A673 (cell line): Measurements from ENCODE around the gene NMNAT3. TPM values are rescaled to one million over a fixed set of nuclear protein-coding genes. Genes with fewer than 3 reads are reported as not detected.

Experiments used
- Bru-seq: library from RNA; stranded (reverse); fragments of 400-500 nt; gene quantifications from one replicate; lab custom pipeline; 2021; lab: Mats Ljungman, UMichigan
- BruChase-seq, 2 experiments: library from RNA; stranded (reverse); fragments of 400-500 nt; gene quantifications; one replicate each; lab custom pipeline; 2021; lab: Mats Ljungman, UMichigan
- BruUV-seq: library from RNA; stranded (reverse); fragments of 400-500 nt; replicated peaks from 2 replicates; lab custom pipeline; 2021; lab: Mats Ljungman, UMichigan
- CTCF ChIA-PET: fragments of 300-600 bp; sonication (Branson Sonifier 250); formaldehyde crosslinking; loops from one replicate; lab custom pipeline; 2022; ENCODE audit warnings: antibody characterized with exemption; lab: Charles Lee
- POLR2A ChIA-PET: fragments of 300-600 bp; sonication (Branson Sonifier 250); formaldehyde crosslinking; loops from one replicate; lab custom pipeline; 2022; ENCODE audit warnings: antibody characterized with exemption; ENCODE audit not compliant: low non-redundant PET; lab: Charles Lee
- DNase-seq: peaks from one replicate; pipeline ENCODE4 v3.0.0-alpha.2; 2015; ENCODE audit warnings: low spot score
- H3K27ac ChIP-seq: fragments of 200-600 bp; sonication (generic); 2 replicates; pipeline ENCODE4 v1.5.1; 2016; ENCODE audit warnings: mixed run types, low read depth, mild to moderate bottlenecking, mixed read lengths, antibody characterized with exemption, low read length; ENCODE audit not compliant: poor library complexity, severe bottlenecking
- H3K27me3 ChIP-seq: fragments of 200-600 bp; sonication (generic); replicated peaks from 2 replicates; pipeline ENCODE4 v1.6.1; 2017; ENCODE audit warnings: mixed run types, low read depth, mild to moderate bottlenecking, mixed read lengths, antibody characterized with exemption, low read length; ENCODE audit not compliant: insufficient read depth, poor library complexity
- H3K36me3 ChIP-seq: fragments of 200-600 bp; sonication (generic); 2 replicates; pipeline ENCODE4 v1.6.1; 2016; ENCODE audit warnings: mixed run types, mild to moderate bottlenecking, mixed read lengths, antibody characterized with exemption, low read length; ENCODE audit not compliant: insufficient read depth, poor library complexity, severe bottlenecking
- H3K4me1 ChIP-seq: fragments of 200-600 bp; sonication (generic); 2 replicates; pipeline ENCODE4 v1.6.1; 2017; ENCODE audit warnings: mixed run types, mild to moderate bottlenecking, mixed read lengths, antibody characterized with exemption, low read length; ENCODE audit not compliant: insufficient read depth, poor library complexity, severe bottlenecking
- H3K4me3 ChIP-seq: fragments of 200-600 bp; sonication (generic); 2 replicates; pipeline ENCODE4 v1.5.1; 2016; ENCODE audit warnings: low read depth, mixed run types, mild to moderate bottlenecking, mixed read lengths, low read length; ENCODE audit not compliant: poor library complexity, severe bottlenecking
- H3K9me3 ChIP-seq: fragments of 200-600 bp; sonication (generic); 2 replicates; pipeline ENCODE4 v1.6.1; 2016; ENCODE audit warnings: mixed run types, low read depth, mild to moderate bottlenecking, mixed read lengths, antibody characterized with exemption, low read length; ENCODE audit not compliant: poor library complexity, severe bottlenecking
- EZH2 ChIP-seq: fragments of 200-600 bp; sonication (generic); IDR thresholded peaks from 2 replicates; pipeline ENCODE4 v1.6.1; 2017; ENCODE audit warnings: borderline replicate concordance, low read depth, mild to moderate bottlenecking, mixed read lengths, antibody characterized with exemption, low read length; ENCODE audit not compliant: poor library complexity, severe bottlenecking
- intact Hi-C: fragments of 100-400 bp; cut with micrococcal nuclease; formaldehyde crosslinking; loops from one replicate; pipeline ENCODE4 v1.10.0; 2022; ENCODE audit not compliant: unreplicated experiment
- long read RNA-seq: library from polyadenylated mRNA; stranded (forward); transcript quantifications from one replicate; pipeline ENCODE4 v2.0.0, GENCODE V29; 2022
- total RNA-seq: library from RNA; stranded (reverse); gene quantifications from 2 replicates; pipeline ENCODE4 v1.2.3, GENCODE V29; 2021
- TF ChIP-seq, protein P1 (sequence below): fragments of 300-800, 200-600 bp; sonication (generic); conservative IDR thresholded peaks from 2 replicates; pipeline ENCODE4 v1.5.1; 2017; ENCODE audit warnings: low read depth, mild to moderate bottlenecking, antibody characterized with exemption, low read length, moderate library complexity, mixed read lengths

Gene NMNAT3
- 1.9 and 2.8 TPM in 2 replicates for total RNA-seq
- Bru-seq, nascent RNA, result percentile 40 among the genes with signal in this experiment
- BruChase-seq, experiment 1, labeled RNA remaining after a 2-hour chase, result percentile 35 among the genes with signal in this experiment
- percentile 29 among the genes with signal in this experiment for BruChase-seq, experiment 2, labeled RNA remaining after a 6-hour chase
- long read RNA-seq, partial matches to known transcripts, result 1 of 8 reads
- long read RNA-seq, other reads (novel, unspliced or antisense), result 4 of 8 reads

DNA sequence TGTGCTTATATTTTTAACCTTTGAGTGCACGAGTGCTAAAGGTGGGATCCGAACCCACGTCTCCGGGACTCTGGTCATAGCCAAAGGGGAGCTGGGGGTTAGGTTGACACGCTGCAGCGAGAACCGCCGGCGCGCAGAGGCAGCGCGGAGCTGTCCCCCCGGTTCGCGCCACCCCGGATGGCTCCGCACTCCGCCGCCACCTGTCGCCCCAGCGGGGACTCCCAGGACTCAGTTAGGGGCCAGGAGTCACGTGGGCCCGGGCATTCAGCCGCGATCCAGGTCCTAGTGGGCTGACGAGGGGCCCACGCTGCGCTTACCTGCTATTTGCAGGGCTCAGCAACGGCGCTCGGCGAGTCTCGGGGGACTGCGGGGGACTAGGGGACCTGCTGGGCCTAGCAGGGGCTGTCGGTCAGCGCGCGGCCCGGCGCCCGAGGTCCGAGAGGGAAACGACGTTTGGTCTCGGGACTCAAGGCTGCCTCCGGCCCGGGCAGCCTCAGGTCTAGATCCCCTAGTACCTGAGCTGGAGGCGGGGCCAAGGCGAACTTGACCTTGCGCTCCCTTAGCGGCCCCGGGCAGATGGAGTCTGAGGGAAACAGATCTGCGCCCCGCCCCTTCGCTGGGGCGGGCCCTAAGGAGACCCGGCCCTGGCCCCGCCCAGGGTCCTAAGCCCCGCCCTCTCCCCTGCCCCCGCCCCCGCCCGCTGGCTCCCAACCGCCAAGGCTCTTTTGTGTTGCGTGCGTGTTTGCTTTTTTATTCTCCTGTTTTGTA, at the start of gene NMNAT3:
TSS of gene NMNAT3 (minus strand) at position 585 of the 768 bp plus-strand sequence. CDS start 50,248 bp downstream, outside the sequence.
- Histone ChIP-seq H3K4me1 (no peaks in the 10 kb centered on the region), H3K36me3 (no peaks in the 10 kb centered on the region), H3K27ac (no peak within 1 kb of the TSS), H3K9me3 (no peaks in the 10 kb centered on the region), H3K4me3 (peak within 1 kb of the TSS; percentile 64), H3K27me3 (no peaks in the 10 kb centered on the region)
- BruUV-seq, result no TSS peak
- CTCF ChIA-PET, result no interaction called here
- intact Hi-C loops, result no loop called here
- peak; percentile 72 for DNase-seq
- POLR2A ChIA-PET, result no interaction called here
- no peak for TF ChIP-seq EZH2
- TF ChIP-seq, protein P1, sequence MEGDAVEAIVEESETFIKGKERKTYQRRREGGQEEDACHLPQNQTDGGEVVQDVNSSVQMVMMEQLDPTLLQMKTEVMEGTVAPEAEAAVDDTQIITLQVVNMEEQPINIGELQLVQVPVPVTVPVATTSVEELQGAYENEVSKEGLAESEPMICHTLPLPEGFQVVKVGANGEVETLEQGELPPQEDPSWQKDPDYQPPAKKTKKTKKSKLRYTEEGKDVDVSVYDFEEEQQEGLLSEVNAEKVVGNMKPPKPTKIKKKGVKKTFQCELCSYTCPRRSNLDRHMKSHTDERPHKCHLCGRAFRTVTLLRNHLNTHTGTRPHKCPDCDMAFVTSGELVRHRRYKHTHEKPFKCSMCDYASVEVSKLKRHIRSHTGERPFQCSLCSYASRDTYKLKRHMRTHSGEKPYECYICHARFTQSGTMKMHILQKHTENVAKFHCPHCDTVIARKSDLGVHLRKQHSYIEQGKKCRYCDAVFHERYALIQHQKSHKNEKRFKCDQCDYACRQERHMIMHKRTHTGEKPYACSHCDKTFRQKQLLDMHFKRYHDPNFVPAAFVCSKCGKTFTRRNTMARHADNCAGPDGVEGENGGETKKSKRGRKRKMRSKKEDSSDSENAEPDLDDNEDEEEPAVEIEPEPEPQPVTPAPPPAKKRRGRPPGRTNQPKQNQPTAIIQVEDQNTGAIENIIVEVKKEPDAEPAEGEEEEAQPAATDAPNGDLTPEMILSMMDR, result no peak

DNA sequence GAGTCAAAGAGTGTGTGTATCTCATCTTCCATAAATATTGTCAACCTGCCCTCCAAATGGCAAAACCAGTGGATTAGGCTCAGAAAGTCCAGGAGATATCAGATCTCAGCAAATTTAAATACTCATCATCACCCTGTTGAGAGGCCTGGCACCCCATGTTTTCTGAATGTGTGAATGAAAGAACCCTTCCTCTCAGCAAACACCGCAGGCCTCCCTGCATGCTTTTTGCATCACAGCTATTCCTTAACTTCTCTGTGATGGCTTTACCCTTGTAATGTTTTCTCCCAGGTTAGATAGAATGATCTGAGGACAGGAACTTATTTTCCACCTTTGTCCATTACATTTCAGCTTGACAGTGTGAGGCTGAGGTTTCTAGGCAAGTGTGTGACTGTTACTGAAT, 43.6 kb upstream of the NMNAT3 start:
- Histone ChIP-seq H3K9me3 (no peaks in the 10 kb centered on the region), H3K36me3 (no peaks in the 10 kb centered on the region), H3K27ac (no peak overlapping the region), H3K4me1 (no peaks in the 10 kb centered on the region), H3K27me3 (no peaks in the 10 kb centered on the region), H3K4me3 (no peak overlapping the region)
- no TSS peak for BruUV-seq
- ChIA-PET CTCF (no interaction called here), POLR2A (no interaction called here)
- TF ChIP-seq, protein P1, result no peak
- no peak for TF ChIP-seq EZH2
- no peak for DNase-seq
- intact Hi-C loops, result no loop called here

DNA sequence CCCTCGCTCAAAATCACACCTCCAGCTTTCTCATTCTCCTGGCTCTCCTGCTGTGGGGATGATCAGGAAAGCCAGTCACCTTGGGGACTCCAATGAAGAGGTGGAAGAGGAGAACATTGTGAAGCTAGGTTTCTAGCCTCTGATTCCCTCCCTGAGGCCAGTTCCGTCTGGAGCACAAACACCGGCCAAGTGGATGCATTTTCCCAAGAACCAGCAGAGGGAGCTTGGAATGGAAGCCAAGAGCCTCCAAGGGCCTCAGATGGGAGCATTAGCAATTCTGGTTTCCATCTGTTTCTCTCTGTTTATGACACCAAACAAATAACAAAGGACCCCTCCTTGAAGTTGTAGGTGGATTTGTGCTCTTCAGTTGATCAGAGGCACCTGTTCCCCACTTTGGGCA, 40.6 kb upstream of the NMNAT3 start:
- intact Hi-C loops, result no loop called here
- BruUV-seq, result no TSS peak
- Histone ChIP-seq H3K9me3 (no peaks in the 10 kb centered on the region), H3K27ac (no peak overlapping the region), H3K4me3 (no peak overlapping the region), H3K4me1 (no peaks in the 10 kb centered on the region), H3K27me3 (no peaks in the 10 kb centered on the region), H3K36me3 (no peaks in the 10 kb centered on the region)
- ChIA-PET CTCF (no interaction called here), POLR2A (no interaction called here)
- TF ChIP-seq, protein P1, result peak; percentile 64
- TF ChIP-seq EZH2, result no peak
- DNase-seq, result peak; percentile 61
